Sigmoid colon (tissue), 7 donors: Measurements from ENCODE around the gene ABLIM3. TPM values are rescaled to one million over a fixed set of nuclear protein-coding genes. Genes with fewer than 3 reads are reported as not detected.

Source experiments
- DNase-seq: peaks from one replicate; pipeline ENCODE4 v3.0.0-alpha.2; 2019
- H3K27ac ChIP-seq, 4 donors: fragments of 200-600 bp; sonication (generic); one replicate each; pipeline ENCODE4 v1.5.1; 2016 to 2019; ENCODE audit warnings: mild to moderate bottlenecking in 1 of 4
- H3K27me3 ChIP-seq, 3 donors: fragments of 200-600 bp; sonication (generic); one replicate each; pipeline ENCODE4 v1.5.1; 2019; ENCODE audit warnings: mild to moderate bottlenecking in 1 of 3
- H3K36me3 ChIP-seq, 4 donors: fragments of 200-600 bp; sonication (generic); one replicate each; pipeline ENCODE4 v1.5.1; 2016 to 2019
- H3K4me1 ChIP-seq, 4 donors: fragments of 200-600 bp; sonication (generic); one replicate each; pipeline ENCODE4 v1.5.1; 2017 to 2019
- H3K4me3 ChIP-seq, 4 donors: fragments of 200-600 bp; sonication (generic); one replicate each; pipeline ENCODE4 v1.5.1; 2017 to 2019; ENCODE audit warnings: mild to moderate bottlenecking in 2 of 4, moderate library complexity in 1 of 4
- H3K9me3 ChIP-seq, 4 donors: fragments of 200-600 bp in 3 of 4; sonication (generic) in 3 of 4; one replicate each; pipeline versions ENCODE4 v1.5.1 to v1.6.1; 2013 to 2019
- CTCF ChIP-seq, 4 experiments: fragments of 450-650 bp in 3 of 4; fragments of 200-600 bp in 1 of 4; IDR thresholded peaks; one replicate each; pipeline ENCODE4 v1.5.1; 2016 to 2019; ENCODE audit warnings: antibody characterized with exemption in 4 of 4, mild to moderate bottlenecking in 3 of 4, moderate library complexity in 2 of 4
- EP300 ChIP-seq, 4 donors: sonication (generic); formaldehyde crosslinking; IDR thresholded peaks; one replicate each; pipeline ENCODE4 v1.6.1; 2017; ENCODE audit warnings: antibody characterized with exemption in 4 of 4
- POLR2A ChIP-seq, 2 donors: fragments of 450-650 bp; IDR thresholded peaks; one replicate each; pipeline ENCODE4 v1.6.1; 2016; ENCODE audit warnings: antibody characterized with exemption in 2 of 2, mild to moderate bottlenecking in 2 of 2, moderate library complexity in 2 of 2
- POLR2AphosphoS5 ChIP-seq, 4 donors: sonication (generic); formaldehyde crosslinking; IDR thresholded peaks; one replicate each; pipeline ENCODE4 v1.6.1; 2017; ENCODE audit warnings: antibody characterized with exemption in 4 of 4
- WGBS, 2 donors: extraction: QIAGEN DNeasy Blood & Tissue Kit; methylation state at CpG; one replicate each; pipeline ENCODE4 v1.1.7; 2013; 5-methylcytosine and 5-hydroxymethylcytosine counted together
- intact Hi-C: fragments of 100-400 bp; cut with DNase I; formaldehyde crosslinking; loops from one replicate; pipeline ENCODE4 v1.15.1; 2023
- polyA plus RNA-seq, 3 donors: library from polyadenylated mRNA; stranded (reverse); fragments of 200-250 nt; gene quantifications; one replicate each; pipeline ENCODE4 v1.2.3, GENCODE V29; 2013
- total RNA-seq, 4 donors: library from RNA; depleted of rRNA; stranded (reverse); fragments of >200 nt; gene quantifications; one replicate each; pipeline ENCODE4 v1.1.0, GENCODE V29; 2016
- donor health status: healthy with polysubstance abuse.
- donor health status: Bipolar disorder and iron deficiency.
- donor health status: healthy.

ABLIM3 gene
- total and polyA plus RNA-seq, 7 donors = 5.8 to 19.9 (median 11.4) TPM

GRCh38 chr5:149221326-149221725 lies 80.0 kb downstream of the ABLIM3 start:
- intact Hi-C loops = no loop called here
- TF ChIP-seq CTCF (IDR thresholded peaks at IDR 0.05) (no peak), POLR2AphosphoS5 (IDR thresholded peaks at IDR 0.05) (no peak), EP300 (IDR thresholded peaks at IDR 0.05) (no peak), POLR2A (IDR thresholded peaks at IDR 0.05) (no peak)

GRCh38 chr5:149221731-149222342 lies 80.5 kb downstream of the ABLIM3 start:
- intact Hi-C loops = no loop called here
- H3K9me3 ChIP-seq = no peaks in the 10 kb centered on the region
- no peak overlapping the region for H3K27ac ChIP-seq
- H3K4me3 ChIP-seq = no peak overlapping the region
- WGBS, 2 donors = 79 to 87% methylated on average over 4 of the region's 4 CpGs
- H3K36me3 ChIP-seq = no peaks in the 10 kb centered on the region
- peaks cover 0 to 22% (median 13%) of the 10 kb centered on the region in 4 donors for H3K4me1 ChIP-seq
- TF ChIP-seq POLR2A (IDR thresholded peaks at IDR 0.05) (no peak), CTCF (IDR thresholded peaks at IDR 0.05) (no peak), POLR2AphosphoS5 (IDR thresholded peaks at IDR 0.05) (no peak), EP300 (IDR thresholded peaks at IDR 0.05) (no peak)
- no peak for DNase-seq
- no peaks in the 10 kb centered on the region for H3K27me3 ChIP-seq

More at GRCh38 chr5:149221326-149221725, 80.0 kb downstream of the ABLIM3 start:
- 30 to 52% methylated on average over 1 of the region's 1 CpG for WGBS, 2 donors
- H3K27me3 ChIP-seq = no peaks in the 10 kb centered on the region
- no peak overlapping the region for H3K4me3 ChIP-seq
- no peaks in the 10 kb centered on the region for H3K36me3 ChIP-seq
- no peak overlapping the region for H3K27ac ChIP-seq
- peaks cover 0 to 22% (median 13%) of the 10 kb centered on the region in 4 donors for H3K4me1 ChIP-seq
- H3K9me3 ChIP-seq = no peaks in the 10 kb centered on the region
- DNase-seq = no peak

- no peak for TF ChIP-seq POLR2A (IDR thresholded peaks at IDR 0.05)
- no peak for TF ChIP-seq CTCF (IDR thresholded peaks at IDR 0.05)
- TF ChIP-seq EP300 (IDR thresholded peaks at IDR 0.05) = no peak
- no peak for TF ChIP-seq POLR2AphosphoS5 (IDR thresholded peaks at IDR 0.05)
- Histone ChIP-seq H3K4me1 (peaks cover 0 to 9% (median 7%) of the 10 kb centered on the region in 4 donors), H3K4me3 (no peak overlapping the region), H3K27ac (no peak overlapping the region), H3K36me3 (no peaks in the 10 kb centered on the region), H3K27me3 (no peaks in the 10 kb centered on the region), H3K9me3 (no peaks in the 10 kb centered on the region)
- intact Hi-C loops = no loop called here
- DNase-seq = no peak
- WGBS, 2 donors = 80 to 87% methylated on average over 11 of the region's 11 CpGs
These were observed 82.0 kb downstream of the ABLIM3 start for GRCh38 chr5:149223081-149223848.

- WGBS, 2 donors = 84 to 91% methylated on average over 5 of the region's 5 CpGs
- TF ChIP-seq POLR2A (IDR thresholded peaks at IDR 0.05) (no peak), CTCF (IDR thresholded peaks at IDR 0.05) (no peak), EP300 (IDR thresholded peaks at IDR 0.05) (no peak), POLR2AphosphoS5 (IDR thresholded peaks at IDR 0.05) (no peak)
- no peaks in the 10 kb centered on the region for H3K9me3 ChIP-seq
- H3K27ac ChIP-seq = no peak overlapping the region
- no peak for DNase-seq
- H3K4me3 ChIP-seq = no peak overlapping the region
- intact Hi-C loops = no loop called here
- H3K36me3 ChIP-seq = no peaks in the 10 kb centered on the region
- no peaks in the 10 kb centered on the region for H3K27me3 ChIP-seq
- H3K4me1 ChIP-seq = peaks cover 0 to 15% (median 14%) of the 10 kb centered on the region in 4 donors
These were observed 83.0 kb downstream of the ABLIM3 start for GRCh38 chr5:149224282-149224681.
